ENCODE data around the gene LYPD1. TPM values are rescaled to one million over a fixed set of nuclear protein-coding genes. Genes with fewer than 3 reads are reported as not detected.
"Not testable (repeated sequence)": the region's sequence is repeated elsewhere in the genome, so short reads cannot be mapped to it uniquely, and the experiment has no call there.

The LYPD1 gene
- total and polyA plus RNA-seq, 7 experiments from 2014 or later = not detected

- H3K27me3 Mint-ChIP-seq; H3K36me3 Mint-ChIP-seq; H3K4me1 ChIP-seq (ENCODE audit: control insufficient read depth in 2 of 2, insufficient read depth in 2 of 2, low read length in 2 of 2); H3K27me3 ChIP-seq (ENCODE audit: control insufficient read depth in 2 of 2, insufficient read depth in 2 of 2, low read length in 2 of 2); ATAC-seq; H3K9me3 ChIP-seq (ENCODE audit: control insufficient read depth in 2 of 3, low read length in 3 of 3); H3K4me3 ChIP-seq (ENCODE audit: low read length); POLR2A ChIA-PET; H3K27ac ChIP-seq (ENCODE audit: low read depth, low read length); H3K4me3 Mint-ChIP-seq; H3K4me1 Mint-ChIP-seq; intact Hi-C loops (cut with micrococcal nuclease); CTCF ChIA-PET; H3K9me3 Mint-ChIP-seq; H3K36me3 ChIP-seq (ENCODE audit: control insufficient read depth in 2 of 3, insufficient read depth in 3 of 3, low read length in 3 of 3); H3K27ac Mint-ChIP-seq; DNase-seq: not testable (repeated sequence)
Observed at GRCh38 chr2:132699802-132700201, 29.8 kb upstream of the LYPD1 start.

DNA sequence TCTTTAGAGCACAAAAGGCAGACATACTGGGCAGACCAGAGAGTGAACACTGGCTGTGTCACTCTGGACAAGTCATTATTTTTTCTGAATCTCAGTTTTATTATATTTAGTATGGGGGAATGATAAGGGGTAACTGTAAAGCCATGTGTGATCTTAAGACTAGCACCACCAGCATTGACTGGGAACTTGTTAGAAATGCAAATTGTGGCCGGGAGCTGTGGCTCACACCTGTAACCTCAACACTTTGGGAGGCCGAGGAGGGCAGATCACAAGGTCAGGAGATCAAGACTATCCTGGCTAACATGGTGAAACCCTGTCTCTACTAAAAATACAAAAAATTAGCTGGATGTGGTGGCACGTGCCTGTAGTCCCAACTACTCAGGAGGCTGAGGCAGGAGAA, 28.3 kb upstream of the LYPD1 start:
- H3K27me3 ChIP-seq (ENCODE audit: control insufficient read depth in 2 of 2, insufficient read depth in 2 of 2, low read length in 2 of 2); H3K27ac Mint-ChIP-seq; POLR2A ChIA-PET; DNase-seq; H3K4me1 ChIP-seq (ENCODE audit: control insufficient read depth in 2 of 2, insufficient read depth in 2 of 2, low read length in 2 of 2); H3K27me3 Mint-ChIP-seq; H3K9me3 ChIP-seq (ENCODE audit: control insufficient read depth in 2 of 3, low read length in 3 of 3); CTCF ChIA-PET; H3K4me3 ChIP-seq (ENCODE audit: low read length); intact Hi-C loops (cut with micrococcal nuclease); H3K27ac ChIP-seq (ENCODE audit: low read depth, low read length); H3K9me3 Mint-ChIP-seq; H3K36me3 Mint-ChIP-seq; H3K4me1 Mint-ChIP-seq; H3K36me3 ChIP-seq (ENCODE audit: control insufficient read depth in 2 of 3, insufficient read depth in 3 of 3, low read length in 3 of 3); ATAC-seq; H3K4me3 Mint-ChIP-seq: not testable (repeated sequence)

GRCh38 chr2:132697556-132698205, 27.7 kb upstream of the LYPD1 start:
- Mint-ChIP-seq H3K4me1 (no peaks in the 10 kb centered on the region), H3K27me3 (no peaks in the 10 kb centered on the region), H3K36me3 (no peaks in the 10 kb centered on the region), H3K9me3 (peaks cover 0 to 11% (median 4%) of the 10 kb centered on the region in 11 donors), H3K27ac (no peak overlapping the region), H3K4me3 (no peak overlapping the region)
- H3K4me3 ChIP-seq (ENCODE audit: low read length) = no peak overlapping the region
- DNase-seq (no peak), ATAC-seq (no peak)
- POLR2A ChIA-PET = no interaction called here
- no peak overlapping the region for H3K27ac ChIP-seq (ENCODE audit: low read depth, low read length)
- H3K36me3 ChIP-seq (ENCODE audit: control insufficient read depth in 2 of 3, insufficient read depth in 3 of 3, low read length in 3 of 3) = no peaks in the 10 kb centered on the region
- no peaks in the 10 kb centered on the region for H3K9me3 ChIP-seq (ENCODE audit: control insufficient read depth in 2 of 3, low read length in 3 of 3)
- intact Hi-C loops (cut with micrococcal nuclease) = no loop called here
- CTCF ChIA-PET = no interaction called here
- H3K27me3 ChIP-seq (ENCODE audit: control insufficient read depth in 2 of 2, insufficient read depth in 2 of 2, low read length in 2 of 2) = no peaks in the 10 kb centered on the region
- H3K4me1 ChIP-seq (ENCODE audit: control insufficient read depth in 2 of 2, insufficient read depth in 2 of 2, low read length in 2 of 2) = no peaks in the 10 kb centered on the region

- no peaks in the 10 kb centered on the region for H3K36me3 Mint-ChIP-seq
- H3K27ac ChIP-seq (ENCODE audit: low read depth, low read length) = no peak overlapping the region
- intact Hi-C loops (cut with micrococcal nuclease) = no loop called here
- no peaks in the 10 kb centered on the region for H3K9me3 ChIP-seq (ENCODE audit: control insufficient read depth in 2 of 3, low read length in 3 of 3)
- H3K4me3 Mint-ChIP-seq = no peak overlapping the region
- no peaks in the 10 kb centered on the region for H3K4me1 Mint-ChIP-seq
- peaks cover 2 to 16% (median 7%) of the 10 kb centered on the region in 11 donors for H3K9me3 Mint-ChIP-seq
- H3K4me3 ChIP-seq (ENCODE audit: low read length) = no peak overlapping the region
- H3K4me1 ChIP-seq (ENCODE audit: control insufficient read depth in 2 of 2, insufficient read depth in 2 of 2, low read length in 2 of 2) = no peaks in the 10 kb centered on the region
- no peaks in the 10 kb centered on the region for H3K27me3 ChIP-seq (ENCODE audit: control insufficient read depth in 2 of 2, insufficient read depth in 2 of 2, low read length in 2 of 2)
- ChIA-PET CTCF (interaction anchor here (0.6 kb wide), 1 partner anchor 19 kb away, joined by 3 read pairs; no protein-coding TSS in a partner anchor), POLR2A (no interaction called here)
- H3K27me3 Mint-ChIP-seq = peaks cover 0 to 5% (median 0%) of the 10 kb centered on the region in 5 donors
- no peak for ATAC-seq
- DNase-seq = no peak
- H3K27ac Mint-ChIP-seq = no peak overlapping the region
- no peaks in the 10 kb centered on the region for H3K36me3 ChIP-seq (ENCODE audit: control insufficient read depth in 2 of 3, insufficient read depth in 3 of 3, low read length in 3 of 3)
Observed at GRCh38 chr2:132692816-132693215, 22.8 kb upstream of the LYPD1 start.

DNA sequence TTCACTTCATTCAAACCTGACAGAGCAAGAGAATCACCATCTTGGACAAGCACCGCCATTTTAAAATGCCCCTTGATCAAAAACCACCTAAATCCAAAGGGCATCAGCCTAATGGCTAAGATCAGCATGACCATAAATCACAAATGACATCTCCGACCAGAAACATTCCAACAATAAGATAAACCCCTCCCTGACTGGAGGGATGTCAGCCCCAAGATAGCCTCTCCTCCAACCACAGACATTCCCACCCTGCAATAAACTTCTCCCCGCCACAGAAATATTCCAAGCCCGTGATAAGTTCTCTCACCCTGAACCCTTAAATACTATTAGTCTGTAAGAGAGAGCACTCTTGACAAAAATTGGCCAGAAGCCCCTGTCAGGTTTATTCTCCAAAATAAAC, 21.6 kb upstream of the LYPD1 start:
- Histone ChIP-seq H3K9me3 (ENCODE audit: control insufficient read depth in 2 of 3, low read length in 3 of 3) (no peaks in the 10 kb centered on the region), H3K4me3 (ENCODE audit: low read length) (no peak overlapping the region), H3K27me3 (ENCODE audit: control insufficient read depth in 2 of 2, insufficient read depth in 2 of 2, low read length in 2 of 2) (no peaks in the 10 kb centered on the region), H3K27ac (ENCODE audit: low read depth, low read length) (no peak overlapping the region), H3K4me1 (ENCODE audit: control insufficient read depth in 2 of 2, insufficient read depth in 2 of 2, low read length in 2 of 2) (no peaks in the 10 kb centered on the region), H3K36me3 (ENCODE audit: control insufficient read depth in 2 of 3, insufficient read depth in 3 of 3, low read length in 3 of 3) (no peaks in the 10 kb centered on the region)
- ATAC-seq (no peak), DNase-seq (no peak)
- H3K4me1 Mint-ChIP-seq = no peaks in the 10 kb centered on the region
- H3K27ac Mint-ChIP-seq = no peak overlapping the region
- H3K4me3 Mint-ChIP-seq = no peak overlapping the region
- ChIA-PET CTCF (no interaction called here), POLR2A (no interaction called here)
- no peaks in the 10 kb centered on the region for H3K36me3 Mint-ChIP-seq
- H3K27me3 Mint-ChIP-seq = peaks cover 0 to 5% (median 0%) of the 10 kb centered on the region in 5 donors
- intact Hi-C loops (cut with micrococcal nuclease) = no loop called here
- H3K9me3 Mint-ChIP-seq = peaks cover under 1 to 16% (median 7%) of the 10 kb centered on the region in 11 donors

- Histone ChIP-seq H3K27me3 (ENCODE audit: control insufficient read depth in 2 of 2, insufficient read depth in 2 of 2, low read length in 2 of 2) (no peaks in the 10 kb centered on the region), H3K9me3 (ENCODE audit: control insufficient read depth in 2 of 3, low read length in 3 of 3) (no peaks in the 10 kb centered on the region), H3K4me3 (ENCODE audit: low read length) (no peak overlapping the region), H3K4me1 (ENCODE audit: control insufficient read depth in 2 of 2, insufficient read depth in 2 of 2, low read length in 2 of 2) (no peaks in the 10 kb centered on the region), H3K36me3 (ENCODE audit: control insufficient read depth in 2 of 3, insufficient read depth in 3 of 3, low read length in 3 of 3) (no peaks in the 10 kb centered on the region), H3K27ac (ENCODE audit: low read depth, low read length) (no peak overlapping the region)
- ATAC-seq = no peak
- intact Hi-C loops (cut with micrococcal nuclease) = no loop called here
- ChIA-PET POLR2A (no interaction called here), CTCF (no interaction called here)
- Mint-ChIP-seq H3K36me3 (no peaks in the 10 kb centered on the region), H3K27me3 (peaks cover 0 to 5% (median 0%) of the 10 kb centered on the region in 5 donors), H3K4me3 (no peak overlapping the region), H3K4me1 (no peaks in the 10 kb centered on the region), H3K27ac (no peak overlapping the region), H3K9me3 (peaks cover 0 to 16% (median 7%) of the 10 kb centered on the region in 11 donors)
- DNase-seq = no peak
Observed at GRCh38 chr2:132690664-132691303, 20.8 kb upstream of the LYPD1 start.

DNA sequence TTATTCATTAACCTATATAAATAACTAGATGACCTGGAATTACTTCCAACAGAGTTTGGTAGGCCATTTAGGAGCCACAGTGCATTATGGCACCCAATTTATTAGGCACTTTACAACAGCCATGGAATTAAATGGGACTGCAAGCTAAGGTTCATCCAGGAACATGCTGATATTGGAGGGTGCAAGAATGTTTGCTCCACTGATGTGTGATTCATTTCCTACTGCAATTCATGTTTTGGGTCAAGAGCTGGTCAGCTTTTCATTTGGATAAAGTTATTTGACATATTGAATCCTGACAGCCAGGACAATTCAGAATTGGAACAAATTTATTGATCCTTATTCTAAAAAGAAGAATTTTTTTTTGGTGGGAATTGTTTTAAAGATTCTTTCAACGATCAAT, 11.8 kb upstream of the LYPD1 start:
- ChIA-PET POLR2A (no interaction called here), CTCF (no interaction called here)
- Mint-ChIP-seq H3K36me3 (no peaks in the 10 kb centered on the region), H3K27me3 (peaks cover 0 to 6% (median 1%) of the 10 kb centered on the region in 5 donors), H3K4me3 (no peak overlapping the region), H3K4me1 (no peaks in the 10 kb centered on the region), H3K27ac (no peak overlapping the region), H3K9me3 (peaks cover 0 to 8% (median 0%) of the 10 kb centered on the region in 11 donors)
- ATAC-seq (no peak), DNase-seq (no peak)
- H3K36me3 ChIP-seq (ENCODE audit: control insufficient read depth in 2 of 3, insufficient read depth in 3 of 3, low read length in 3 of 3) = no peaks in the 10 kb centered on the region
- no peak overlapping the region for H3K27ac ChIP-seq (ENCODE audit: low read depth, low read length)
- H3K4me3 ChIP-seq (ENCODE audit: low read length) = no peak overlapping the region
- H3K9me3 ChIP-seq (ENCODE audit: control insufficient read depth in 2 of 3, low read length in 3 of 3) = no peaks in the 10 kb centered on the region
- intact Hi-C loops (cut with micrococcal nuclease) = no loop called here
- H3K4me1 ChIP-seq (ENCODE audit: control insufficient read depth in 2 of 2, insufficient read depth in 2 of 2, low read length in 2 of 2) = no peaks in the 10 kb centered on the region
- H3K27me3 ChIP-seq (ENCODE audit: control insufficient read depth in 2 of 2, insufficient read depth in 2 of 2, low read length in 2 of 2) = no peaks in the 10 kb centered on the region

All from naive thymus-derived CD4-positive, alpha-beta T cell (primary cell).